NCI-H2081 (cell line): ENCODE data around the gene VCAM1.
"Not testable (repeated sequence)": the region's sequence is repeated elsewhere in the genome, so short reads cannot be mapped to it uniquely, and the experiment has no call there.

Source experiments
- DNase-seq, 2 experiments: peaks; one replicate each; lab custom pipeline; 2025; lab: John Stamatoyannopoulos, UW

VCAM1 gene, protein sequence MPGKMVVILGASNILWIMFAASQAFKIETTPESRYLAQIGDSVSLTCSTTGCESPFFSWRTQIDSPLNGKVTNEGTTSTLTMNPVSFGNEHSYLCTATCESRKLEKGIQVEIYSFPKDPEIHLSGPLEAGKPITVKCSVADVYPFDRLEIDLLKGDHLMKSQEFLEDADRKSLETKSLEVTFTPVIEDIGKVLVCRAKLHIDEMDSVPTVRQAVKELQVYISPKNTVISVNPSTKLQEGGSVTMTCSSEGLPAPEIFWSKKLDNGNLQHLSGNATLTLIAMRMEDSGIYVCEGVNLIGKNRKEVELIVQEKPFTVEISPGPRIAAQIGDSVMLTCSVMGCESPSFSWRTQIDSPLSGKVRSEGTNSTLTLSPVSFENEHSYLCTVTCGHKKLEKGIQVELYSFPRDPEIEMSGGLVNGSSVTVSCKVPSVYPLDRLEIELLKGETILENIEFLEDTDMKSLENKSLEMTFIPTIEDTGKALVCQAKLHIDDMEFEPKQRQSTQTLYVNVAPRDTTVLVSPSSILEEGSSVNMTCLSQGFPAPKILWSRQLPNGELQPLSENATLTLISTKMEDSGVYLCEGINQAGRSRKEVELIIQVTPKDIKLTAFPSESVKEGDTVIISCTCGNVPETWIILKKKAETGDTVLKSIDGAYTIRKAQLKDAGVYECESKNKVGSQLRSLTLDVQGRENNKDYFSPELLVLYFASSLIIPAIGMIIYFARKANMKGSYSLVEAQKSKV

DNA sequence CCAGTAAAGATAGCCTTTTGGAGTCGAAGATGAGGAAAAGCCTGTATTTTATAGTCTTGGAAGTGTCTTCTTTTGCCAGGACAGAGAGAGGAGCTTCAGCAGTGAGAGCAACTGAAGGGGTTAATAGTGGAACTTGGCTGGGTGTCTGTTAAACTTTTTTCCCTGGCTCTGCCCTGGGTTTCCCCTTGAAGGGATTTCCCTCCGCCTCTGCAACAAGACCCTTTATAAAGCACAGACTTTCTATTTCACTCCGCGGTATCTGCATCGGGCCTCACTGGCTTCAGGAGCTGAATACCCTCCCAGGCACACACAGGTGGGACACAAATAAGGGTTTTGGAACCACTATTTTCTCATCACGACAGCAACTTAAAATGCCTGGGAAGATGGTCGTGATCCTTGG, at the start of gene VCAM1:
Gene VCAM1, plus strand, starts transcription at position 253 of the 400 bp plus-strand sequence. Its CDS starts 119 bp downstream, at position 372.
- DNase-seq, result no peak

DNA sequence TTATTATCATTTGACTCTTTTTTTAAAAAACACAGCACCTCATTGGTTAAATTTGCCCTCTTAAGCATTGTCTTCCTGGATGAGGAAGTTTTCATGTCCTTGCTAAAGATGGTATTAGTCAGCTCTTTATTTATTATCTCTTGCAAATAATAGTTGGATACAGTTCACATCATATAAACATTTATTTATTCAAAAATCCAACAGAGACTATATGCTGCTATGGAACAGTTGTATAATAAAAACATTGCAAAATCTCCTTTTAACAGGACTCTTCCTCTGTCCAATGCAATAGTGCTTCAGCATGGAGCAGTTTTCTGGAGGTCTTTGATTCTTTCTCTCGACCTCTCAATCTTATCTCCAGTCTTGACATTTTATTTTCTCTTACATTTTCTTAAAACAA, 49.5 kb upstream of the VCAM1 start:
- no peak for DNase-seq

GRCh38 chr1:100671601-100672000, 47.9 kb upstream of the VCAM1 start:
- DNase-seq, result no peak

DNA sequence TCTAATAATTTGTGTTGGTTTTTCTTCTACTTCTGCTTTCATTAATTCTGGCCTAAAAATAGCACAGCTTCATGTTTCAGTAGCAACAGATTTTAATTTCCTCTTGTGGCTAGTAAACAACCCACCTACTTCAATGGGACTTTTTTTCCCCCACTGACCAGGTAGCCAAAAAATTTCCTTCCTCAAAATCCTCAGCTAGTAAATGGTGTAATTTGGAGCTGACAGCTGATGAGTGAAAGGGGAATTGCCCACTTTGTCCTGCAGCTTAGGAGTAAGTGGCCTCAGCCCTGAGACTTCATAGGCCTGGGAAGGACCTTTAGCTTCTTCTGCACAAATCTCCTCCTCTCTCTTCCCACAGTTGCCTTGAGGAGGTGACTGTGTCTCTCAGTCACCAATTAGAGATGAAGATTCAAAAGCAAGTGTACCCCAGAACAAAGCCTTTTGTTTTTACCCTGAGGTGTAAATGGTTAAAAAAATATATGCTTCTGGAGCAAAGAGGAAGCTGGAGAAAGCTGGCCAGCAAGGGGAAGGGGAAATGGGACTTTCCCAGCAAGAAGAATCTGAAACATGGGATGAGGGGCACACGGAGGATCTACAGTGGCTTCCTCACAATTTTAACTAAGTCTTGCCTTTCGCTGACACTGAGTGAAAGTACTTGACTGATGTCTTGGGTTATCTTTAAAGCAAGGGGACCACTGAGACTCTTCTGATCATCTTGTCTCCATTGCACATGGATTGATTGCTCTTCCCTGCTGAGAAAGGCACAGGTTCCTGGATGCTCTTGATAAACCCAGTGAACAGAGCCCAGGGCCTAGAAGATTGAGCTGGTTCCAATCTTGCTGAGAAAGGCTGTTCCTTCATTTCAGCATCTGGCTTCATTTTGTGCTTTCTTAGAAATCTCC, 35.8 kb upstream of the VCAM1 start:
- DNase-seq, result no peak

DNA sequence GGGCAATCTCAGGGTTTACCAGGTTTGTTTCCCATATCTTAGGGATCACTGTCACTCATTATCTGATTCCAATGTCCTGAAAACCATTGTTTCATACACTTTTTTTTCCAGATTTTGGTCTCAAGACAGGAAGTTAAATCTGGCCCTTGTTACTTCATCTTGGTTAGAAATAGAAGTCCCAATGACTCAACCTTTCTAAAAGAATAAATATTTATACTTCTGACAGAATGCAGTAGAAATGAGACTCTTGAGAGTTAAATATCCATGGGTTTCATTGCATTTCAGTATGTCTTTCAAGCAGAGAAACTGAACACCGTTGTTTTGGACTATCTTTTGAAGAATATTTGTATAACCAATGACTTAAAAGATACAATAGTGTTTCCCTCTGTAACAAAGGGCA, 19.8 kb upstream of the VCAM1 start:
- no peak for DNase-seq

- DNase-seq, result no peak
Observed at GRCh38 chr1:100700586-100700985, 19.0 kb upstream of the VCAM1 start.

DNA sequence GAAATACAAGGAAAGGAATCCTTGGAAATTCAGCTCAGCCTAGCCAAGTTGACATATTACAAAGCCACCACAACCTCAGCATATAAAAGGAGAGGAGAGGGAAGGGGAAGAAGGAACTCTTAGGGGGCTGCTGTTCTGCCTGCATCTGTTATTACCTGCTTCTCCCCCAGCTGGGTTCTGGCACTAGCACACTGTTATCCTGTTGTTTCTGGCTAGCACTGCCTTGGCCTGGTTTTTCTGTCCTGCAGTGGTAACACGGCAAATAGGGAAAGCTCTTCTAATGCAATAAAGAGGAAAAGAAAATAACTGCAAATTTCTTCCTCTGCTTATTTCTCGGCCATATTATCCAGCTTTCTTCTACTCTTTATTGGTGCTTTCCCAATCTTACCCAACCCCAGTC, 16.5 kb upstream of the VCAM1 start:
- DNase-seq, result no peak

- no peak for DNase-seq
Observed at GRCh38 chr1:100703716-100704115, 15.8 kb upstream of the VCAM1 start.

- DNase-seq, result no peak
Observed at GRCh38 chr1:100704473-100704872, 15.1 kb upstream of the VCAM1 start.

GRCh38 chr1:100706296-100706695, 13.2 kb upstream of the VCAM1 start:
- DNase-seq, result no peak

DNA sequence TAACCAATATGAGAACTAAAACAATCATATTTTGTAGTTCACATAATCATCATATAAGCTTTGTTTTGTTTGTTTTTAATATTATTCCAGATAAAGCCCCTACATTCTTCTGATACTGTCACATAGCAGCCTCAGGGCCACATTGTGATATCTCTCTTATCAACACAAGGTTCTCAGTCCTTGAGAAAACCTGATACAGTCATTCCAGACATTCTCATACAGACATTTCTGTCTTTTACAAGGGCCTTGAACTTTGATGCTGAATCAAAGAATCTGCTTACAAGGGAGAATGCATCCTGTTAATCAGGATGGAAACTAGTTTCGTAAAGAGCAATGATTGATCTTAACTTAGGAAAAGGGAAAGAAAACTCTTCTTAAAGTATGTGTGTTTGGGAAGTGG, 12.7 kb upstream of the VCAM1 start:
- DNase-seq, result no peak

DNA sequence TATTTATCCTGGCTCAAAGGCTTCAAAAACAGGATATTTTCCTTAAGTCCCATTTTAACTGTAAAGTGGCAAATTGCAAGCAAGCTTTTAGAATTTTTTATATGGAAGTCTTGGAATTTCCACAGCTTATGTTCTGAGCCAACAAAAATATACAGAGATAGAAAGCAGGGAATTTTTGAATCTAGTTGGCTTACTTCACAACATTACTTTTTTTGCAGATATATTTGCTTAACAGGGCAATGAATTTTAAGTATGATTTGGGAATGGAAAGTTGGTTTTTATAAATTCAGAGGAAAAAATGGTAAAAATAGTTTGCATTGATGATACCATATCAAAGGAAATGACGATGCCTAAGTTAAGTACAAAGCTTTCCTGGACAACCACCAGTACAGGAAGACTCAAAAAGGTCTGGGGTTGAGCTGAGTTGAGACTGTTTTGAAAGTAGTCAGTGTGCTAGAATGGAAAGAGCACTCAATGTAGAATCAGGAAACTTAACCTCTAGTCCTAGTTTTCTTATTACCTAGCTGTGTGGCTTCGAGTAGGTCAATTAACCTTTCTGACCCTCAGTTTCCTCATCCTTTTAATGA, 11.0 kb upstream of the VCAM1 start:
- no peak for DNase-seq

GRCh38 chr1:100710906-100711682, 8.4 kb upstream of the VCAM1 start:
- no peak for DNase-seq

DNA sequence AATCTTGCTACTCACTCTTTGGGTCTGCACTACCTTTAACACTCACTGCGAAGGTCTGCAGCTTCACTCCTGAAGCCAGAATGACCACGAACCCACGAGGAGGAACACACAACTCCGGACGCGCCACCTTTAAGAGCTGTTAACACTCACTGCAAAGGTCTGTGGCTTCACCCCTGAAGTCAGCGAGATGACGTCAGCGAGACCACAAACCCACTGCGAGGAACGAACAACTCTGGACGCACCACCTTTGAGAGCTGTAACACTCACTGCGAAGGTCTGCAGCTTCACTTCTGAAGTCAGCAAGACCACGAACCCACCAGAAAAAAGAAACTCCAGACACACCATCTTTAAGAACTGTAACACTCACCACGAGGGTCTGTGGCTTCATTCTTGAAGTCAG, 6.5 kb upstream of the VCAM1 start:
- DNase-seq, result not testable (repeated sequence)

GRCh38 chr1:100713626-100714025, 5.9 kb upstream of the VCAM1 start:
- DNase-seq, result no peak

DNA sequence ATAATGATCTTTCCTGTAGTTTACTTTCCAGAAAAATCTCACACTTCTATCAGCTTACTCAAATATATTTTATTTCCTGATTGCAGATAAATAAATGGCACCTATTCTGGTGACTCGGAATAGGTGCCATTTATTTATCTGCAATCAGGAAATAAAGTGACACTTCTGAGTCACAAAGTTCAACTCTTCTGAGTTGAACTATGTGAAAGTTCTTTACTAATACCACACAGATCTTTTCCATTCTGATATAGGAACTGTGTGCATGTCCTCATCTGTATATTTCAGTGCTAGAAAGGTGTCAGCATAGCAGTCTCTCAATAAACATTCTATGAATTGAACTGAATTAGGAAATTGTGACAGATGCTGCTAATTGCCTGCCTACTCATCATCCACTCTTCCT, 4.9 kb upstream of the VCAM1 start:
- DNase-seq, result no peak

- no peak for DNase-seq
Observed at GRCh38 chr1:100717218-100717617, 2.3 kb upstream of the VCAM1 start.

- DNase-seq, result no peak
Observed at GRCh38 chr1:100718581-100718980, 961 bp upstream of the VCAM1 start.

DNA sequence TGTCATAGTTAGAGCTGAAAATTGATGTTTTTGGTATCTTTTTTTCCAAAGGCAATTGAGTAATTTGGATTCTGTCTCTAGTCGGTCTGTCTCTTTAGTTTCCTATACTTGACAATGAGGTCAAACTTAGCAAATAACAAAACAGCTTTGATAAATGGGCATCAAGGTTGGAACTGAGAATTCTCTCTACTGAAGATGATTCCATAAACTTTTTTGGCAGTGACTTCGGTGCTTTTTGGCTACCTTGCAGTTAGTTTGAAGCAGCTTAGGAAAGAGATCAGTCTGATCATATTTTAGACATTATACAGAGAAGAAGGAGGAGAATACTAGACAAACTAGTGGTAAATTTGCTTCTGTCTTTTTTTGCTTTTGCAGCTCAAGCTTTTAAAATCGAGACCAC, 559 bp downstream of the VCAM1 start:
- DNase-seq, result no peak

GRCh38 chr1:100720751-100721150, 1.2 kb downstream of the VCAM1 start:
- no peak for DNase-seq

DNA sequence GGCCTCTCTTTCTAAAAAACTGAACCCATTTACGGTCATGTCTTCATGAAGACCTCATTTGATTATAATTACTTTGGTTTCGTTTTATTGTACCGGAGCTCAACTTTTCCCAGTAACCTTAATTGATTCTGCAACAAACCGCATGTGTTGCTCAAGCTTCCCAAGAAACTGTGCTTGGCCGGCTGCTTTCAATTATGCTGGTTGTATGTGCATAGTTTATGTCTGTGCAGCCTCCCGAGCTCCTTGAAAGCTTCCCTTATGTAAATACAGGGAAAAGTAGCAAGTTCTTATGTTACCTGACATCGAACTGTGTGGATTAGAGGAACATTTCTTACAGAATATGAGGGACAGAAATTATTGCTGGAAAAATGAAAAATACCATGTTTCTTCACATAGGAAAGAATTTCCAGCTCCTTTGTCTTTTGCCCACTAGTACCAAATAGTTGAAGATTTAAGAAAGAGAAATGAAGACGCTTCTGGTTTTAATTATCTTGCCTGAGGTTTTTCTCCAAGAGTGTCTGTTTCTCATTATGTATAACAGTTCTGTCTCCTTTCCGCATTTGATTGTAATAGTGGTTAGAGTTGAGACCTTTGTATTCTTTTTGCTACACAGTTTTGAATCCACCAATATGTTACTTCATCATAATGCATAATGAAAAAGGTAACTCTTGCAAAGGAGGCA, 2.1 kb downstream of the VCAM1 start:
- no peak for DNase-seq
